ENCODE measurements around the gene SCYL1. TPM values are rescaled to one million over a fixed set of nuclear protein-coding genes. Genes with fewer than 3 reads are reported as not detected.

Gene SCYL1
- polyA plus RNA-seq, 1 donor (not counting 4 experiments of a cell fraction or from before 2014, with no cell fraction given), result 31.3 TPM

DNA sequence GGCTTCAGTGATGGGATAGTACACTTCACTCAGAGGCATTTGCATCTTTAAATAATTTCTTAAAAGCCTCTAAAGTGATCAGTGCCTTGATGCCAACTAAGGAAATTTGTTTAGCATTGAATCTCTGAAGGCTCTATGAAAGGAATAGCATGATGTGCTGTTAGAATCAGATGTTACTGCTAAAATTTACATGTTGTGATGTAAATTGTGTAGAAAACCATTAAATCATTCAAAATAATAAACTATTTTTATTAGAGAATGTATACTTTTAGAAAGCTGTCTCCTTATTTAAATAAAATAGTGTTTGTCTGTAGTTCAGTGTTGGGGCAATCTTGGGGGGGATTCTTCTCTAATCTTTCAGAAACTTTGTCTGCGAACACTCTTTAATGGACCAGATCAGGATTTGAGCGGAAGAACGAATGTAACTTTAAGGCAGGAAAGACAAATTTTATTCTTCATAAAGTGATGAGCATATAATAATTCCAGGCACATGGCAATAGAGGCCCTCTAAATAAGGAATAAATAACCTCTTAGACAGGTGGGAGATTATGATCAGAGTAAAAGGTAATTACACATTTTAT lies 21.4 kb upstream of the SCYL1 start:
- DNase-seq (ENCODE audit: low read depth, low spot score) (no peak), FAIRE-seq (no peak)
- TF ChIP-seq EZH2 (IDR thresholded peaks at IDR 0.05; ENCODE audit: low read length), result no peak
- TF ChIP-seq, protein P1, sequence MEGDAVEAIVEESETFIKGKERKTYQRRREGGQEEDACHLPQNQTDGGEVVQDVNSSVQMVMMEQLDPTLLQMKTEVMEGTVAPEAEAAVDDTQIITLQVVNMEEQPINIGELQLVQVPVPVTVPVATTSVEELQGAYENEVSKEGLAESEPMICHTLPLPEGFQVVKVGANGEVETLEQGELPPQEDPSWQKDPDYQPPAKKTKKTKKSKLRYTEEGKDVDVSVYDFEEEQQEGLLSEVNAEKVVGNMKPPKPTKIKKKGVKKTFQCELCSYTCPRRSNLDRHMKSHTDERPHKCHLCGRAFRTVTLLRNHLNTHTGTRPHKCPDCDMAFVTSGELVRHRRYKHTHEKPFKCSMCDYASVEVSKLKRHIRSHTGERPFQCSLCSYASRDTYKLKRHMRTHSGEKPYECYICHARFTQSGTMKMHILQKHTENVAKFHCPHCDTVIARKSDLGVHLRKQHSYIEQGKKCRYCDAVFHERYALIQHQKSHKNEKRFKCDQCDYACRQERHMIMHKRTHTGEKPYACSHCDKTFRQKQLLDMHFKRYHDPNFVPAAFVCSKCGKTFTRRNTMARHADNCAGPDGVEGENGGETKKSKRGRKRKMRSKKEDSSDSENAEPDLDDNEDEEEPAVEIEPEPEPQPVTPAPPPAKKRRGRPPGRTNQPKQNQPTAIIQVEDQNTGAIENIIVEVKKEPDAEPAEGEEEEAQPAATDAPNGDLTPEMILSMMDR (optimal IDR thresholded peaks at IDR 0.05 in 1 of 3, IDR thresholded peaks at IDR 0.05 in 1 of 3, conservative IDR thresholded peaks at IDR 0.05 in 1 of 3; ENCODE audit: extremely low read depth in 1 of 3, insufficient read depth in 2 of 3, low read length in 3 of 3), result no peak
- Histone ChIP-seq H3K79me2 (ENCODE audit: control insufficient read depth, insufficient read depth, low read length) (peaks cover 65% of the 10 kb centered on the region), H3K4me2 (ENCODE audit: control insufficient read depth, extremely low read depth, insufficient read depth, low read depth, low read length) (peak overlapping the region; percentile 100), H3K9me1 (ENCODE audit: control insufficient read depth, extremely low read depth, insufficient read depth, low read length) (no peaks in the 10 kb centered on the region), H4K20me1 (ENCODE audit: control insufficient read depth, extremely low read depth, insufficient read depth, low read length) (peaks cover 48% of the 10 kb centered on the region), H3K36me3 (ENCODE audit: control insufficient read depth in 2 of 2, extremely low read depth in 1 of 2, insufficient read depth in 2 of 2, low read length in 2 of 2) (peaks cover 6 to 46% of the 10 kb centered on the region in 2 experiments), H3K9ac (ENCODE audit: control insufficient read depth, extremely low read depth, insufficient read depth, low read length) (peak overlapping the region; percentile 98), H3K4me3 (ENCODE audit: control insufficient read depth in 2 of 3, extremely low read depth in 1 of 3, insufficient read depth in 2 of 3, low read depth in 1 of 3, low read length in 3 of 3) (peak overlapping the region; percentile 48 to 99 (median 94)), H2AFZ (ENCODE audit: control insufficient read depth, low read length) (no peak overlapping the region), H3K27ac (ENCODE audit: control insufficient read depth, insufficient read depth, low read length) (peak overlapping the region; percentile 100), H3K27me3 (ENCODE audit: control insufficient read depth, extremely low read depth, insufficient read depth, low read length) (no peaks in the 10 kb centered on the region), H3K9me3 (ENCODE audit: control insufficient read depth, low read depth, low read length) (no peaks in the 10 kb centered on the region), H3K4me1 (ENCODE audit: control insufficient read depth, extremely low read depth, insufficient read depth, low read length) (peaks cover 17% of the 10 kb centered on the region)
- dilution Hi-C loops (cut with MboI; ENCODE audit: extremely low pct_ligation_motif_present, low sequenced_read_pairs), result no loop called here

DNA sequence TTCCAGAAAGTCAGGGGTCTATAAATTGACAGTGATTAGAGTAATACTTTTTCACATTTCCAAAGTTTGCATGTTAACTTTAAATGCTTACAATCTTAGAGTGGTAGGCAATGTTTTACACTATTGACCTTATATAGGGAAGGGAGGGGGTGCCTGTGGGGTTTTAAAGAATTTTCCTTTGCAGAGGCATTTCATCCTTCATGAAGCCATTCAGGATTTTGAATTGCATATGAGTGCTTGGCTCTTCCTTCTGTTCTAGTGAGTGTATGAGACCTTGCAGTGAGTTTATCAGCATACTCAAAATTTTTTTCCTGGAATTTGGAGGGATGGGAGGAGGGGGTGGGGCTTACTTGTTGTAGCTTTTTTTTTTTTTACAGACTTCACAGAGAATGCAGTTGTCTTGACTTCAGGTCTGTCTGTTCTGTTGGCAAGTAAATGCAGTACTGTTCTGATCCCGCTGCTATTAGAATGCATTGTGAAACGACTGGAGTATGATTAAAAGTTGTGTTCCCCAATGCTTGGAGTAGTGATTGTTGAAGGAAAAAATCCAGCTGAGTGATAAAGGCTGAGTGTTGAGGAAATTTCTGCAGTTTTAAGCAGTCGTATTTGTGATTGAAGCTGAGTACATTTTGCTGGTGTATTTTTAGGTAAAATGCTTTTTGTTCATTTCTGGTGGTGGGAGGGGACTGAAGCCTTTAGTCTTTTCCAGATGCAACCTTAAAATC lies 20.8 kb upstream of the SCYL1 start:
- H3K36me3 ChIP-seq (ENCODE audit: control insufficient read depth in 2 of 2, extremely low read depth in 1 of 2, insufficient read depth in 2 of 2, low read length in 2 of 2), result peaks cover 6 to 46% of the 10 kb centered on the region in 2 experiments
- H3K4me3 ChIP-seq (ENCODE audit: control insufficient read depth in 2 of 3, extremely low read depth in 1 of 3, insufficient read depth in 2 of 3, low read depth in 1 of 3, low read length in 3 of 3), result peak overlapping the region; percentile 48 to 99 (median 94)
- H3K27me3 ChIP-seq (ENCODE audit: control insufficient read depth, extremely low read depth, insufficient read depth, low read length), result no peaks in the 10 kb centered on the region
- H3K9me1 ChIP-seq (ENCODE audit: control insufficient read depth, extremely low read depth, insufficient read depth, low read length), result no peaks in the 10 kb centered on the region
- peaks cover 48% of the 10 kb centered on the region for H4K20me1 ChIP-seq (ENCODE audit: control insufficient read depth, extremely low read depth, insufficient read depth, low read length)
- no peak for FAIRE-seq
- peaks cover 14% of the 10 kb centered on the region for H3K4me1 ChIP-seq (ENCODE audit: control insufficient read depth, extremely low read depth, insufficient read depth, low read length)
- dilution Hi-C loops (cut with MboI; ENCODE audit: extremely low pct_ligation_motif_present, low sequenced_read_pairs), result no loop called here
- peak overlapping the region; percentile 100 for H3K4me2 ChIP-seq (ENCODE audit: control insufficient read depth, extremely low read depth, insufficient read depth, low read depth, low read length)
- H3K9me3 ChIP-seq (ENCODE audit: control insufficient read depth, low read depth, low read length), result no peaks in the 10 kb centered on the region
- peaks cover 61% of the 10 kb centered on the region for H3K79me2 ChIP-seq (ENCODE audit: control insufficient read depth, insufficient read depth, low read length)
- TF ChIP-seq, protein P1 (optimal IDR thresholded peaks at IDR 0.05 in 1 of 3, IDR thresholded peaks at IDR 0.05 in 1 of 3, conservative IDR thresholded peaks at IDR 0.05 in 1 of 3; ENCODE audit: extremely low read depth in 1 of 3, insufficient read depth in 2 of 3, low read length in 3 of 3), result no peak
- TF ChIP-seq EZH2 (IDR thresholded peaks at IDR 0.05; ENCODE audit: low read length), result no peak
- H3K9ac ChIP-seq (ENCODE audit: control insufficient read depth, extremely low read depth, insufficient read depth, low read length), result peak overlapping the region; percentile 98
- DNase-seq (ENCODE audit: low read depth, low spot score), result no peak
- no peak overlapping the region for H2AFZ ChIP-seq (ENCODE audit: control insufficient read depth, low read length)
- H3K27ac ChIP-seq (ENCODE audit: control insufficient read depth, insufficient read depth, low read length), result peak overlapping the region; percentile 100
